Panc1 (cell line): ENCODE results near the gene BAX.

ENCODE experiments used
- CTCF ChIP-seq: fragments of 450-650 bp; IDR thresholded peaks from 2 replicates; pipeline ENCODE4 v1.5.1; 2017; ENCODE audit warnings: mild to moderate bottlenecking
- SIN3A ChIP-seq: IDR thresholded peaks from 2 replicates; pipeline ENCODE4 v1.6.1; 2012; ENCODE audit warnings: low read depth, mild to moderate bottlenecking, low read length, moderate library complexity, borderline replicate concordance; ENCODE audit not compliant: insufficient read depth

GRCh38 chr19:48925240-48925843, 29.3 kb upstream of the BAX start:
- no peak for TF ChIP-seq SIN3A
- no peak for TF ChIP-seq CTCF
